ENCODE measurements around the gene MFSD6.

- no peak for TF ChIP-seq CTCF (IDR thresholded peaks at IDR 0.05; ENCODE audit: low read depth, low read length, poor library complexity, severe bottlenecking)
- no peak for TF ChIP-seq EZH2phosphoT487 (IDR thresholded peaks at IDR 0.05; ENCODE audit: borderline replicate concordance, low read length)
These were observed 131.9 kb downstream of the MFSD6 start for GRCh38 chr2:190540048-190540447.
